ENCODE results near the gene RADIL. TPM values are rescaled to one million over a fixed set of nuclear protein-coding genes. Genes with fewer than 3 reads are reported as not detected.

The RADIL gene
- total and polyA plus RNA-seq, 9 of the 15 experiments (the other 6 are each of a cell fraction or from before 2014, with no cell fraction given), result 0.06 to 8.1 (median 1.9) TPM; not detected in 1

GRCh38 chr7:4886671-4887070 lies 3.2 kb upstream of the RADIL start (continued):
- TF ChIP-seq CREB5 (CRISPR knock-in tag; IDR thresholded peaks at IDR 0.05) (no peak), ZBTB5 (IDR thresholded peaks at IDR 0.05) (no peak), HNRNPUL1 (IDR thresholded peaks at IDR 0.05; ENCODE audit: low read length) (no peak), NR0B1 (IDR thresholded peaks at IDR 0.05; ENCODE audit: partially characterized antibody) (no peak), VEZF1 (CRISPR knock-in tag; IDR thresholded peaks at IDR 0.05) (no peak)
